Astrocyte of the spinal cord (primary cell): Measurements from ENCODE around the gene MACO1.

Experiments used
- DNase-seq: peaks from one replicate; pipeline ENCODE4 v3.0.0; 2011; ENCODE audit warnings: low read depth, low spot score
- H3K4me3 ChIP-seq: 2 replicates; pipeline ENCODE4 v1.5.1; 2011; ENCODE audit warnings: low read depth, mild to moderate bottlenecking, low read length, moderate library complexity
- CTCF ChIP-seq: IDR thresholded peaks from 2 replicates; pipeline ENCODE4 v1.5.1; 2012; ENCODE audit warnings: low read depth, mild to moderate bottlenecking, low read length, inconsistent platforms
- in situ Hi-C: cut with HindIII; loops from 2 replicates; pipeline ENCODE4 v1.10.0; 2017; ENCODE audit warnings: low sequenced_read_pairs

Gene MACO1

GRCh38 chr1:25527946-25528595 is 97.4 kb downstream of the MACO1 start:
- no peak for DNase-seq
- H3K4me3 ChIP-seq: no peak overlapping the region
- in situ Hi-C loops: loop anchor here (10.0 kb wide), 1 partner anchor 103 kb away; the partner anchor contains the start of gene RHCE
- no peak for TF ChIP-seq CTCF

- TF ChIP-seq CTCF: no peak
- DNase-seq: no peak
- no peak overlapping the region for H3K4me3 ChIP-seq
- in situ Hi-C loops: loop anchor here (10.0 kb wide), 1 partner anchor 104 kb away; the partner anchor contains the start of gene RHCE
These were observed 98.3 kb downstream of the MACO1 start for GRCh38 chr1:25528881-25529517.

GRCh38 chr1:25529518-25530185 is 99.0 kb downstream of the MACO1 start:
- in situ Hi-C loops: loop anchor here (10.0 kb wide), 1 partner anchor 105 kb away; the partner anchor contains the start of gene RHCE
- TF ChIP-seq CTCF: no peak
- DNase-seq: no peak
- H3K4me3 ChIP-seq: no peak overlapping the region

- DNase-seq: no peak
- TF ChIP-seq CTCF: no peak
- in situ Hi-C loops: no loop called here
- H3K4me3 ChIP-seq: no peak overlapping the region
These were observed 99.7 kb downstream of the MACO1 start for GRCh38 chr1:25530186-25531081.

GRCh38 chr1:25531082-25531461 is 100.4 kb downstream of the MACO1 start:
- no peak for DNase-seq
- no peak overlapping the region for H3K4me3 ChIP-seq
- no peak for TF ChIP-seq CTCF
- in situ Hi-C loops: no loop called here

- H3K4me3 ChIP-seq: no peak overlapping the region
- no peak for DNase-seq
- in situ Hi-C loops: no loop called here
- TF ChIP-seq CTCF: no peak
These were observed 102.3 kb downstream of the MACO1 start for GRCh38 chr1:25532970-25533369.
